ENCODE measurements around the gene TACR2. TPM values are rescaled to one million over a fixed set of nuclear protein-coding genes. Genes with fewer than 3 reads are reported as not detected.

TACR2 gene
- total and polyA plus RNA-seq, 5 donors from 2014 or later = 0.13 to 0.14 TPM; not detected in 3

DNA sequence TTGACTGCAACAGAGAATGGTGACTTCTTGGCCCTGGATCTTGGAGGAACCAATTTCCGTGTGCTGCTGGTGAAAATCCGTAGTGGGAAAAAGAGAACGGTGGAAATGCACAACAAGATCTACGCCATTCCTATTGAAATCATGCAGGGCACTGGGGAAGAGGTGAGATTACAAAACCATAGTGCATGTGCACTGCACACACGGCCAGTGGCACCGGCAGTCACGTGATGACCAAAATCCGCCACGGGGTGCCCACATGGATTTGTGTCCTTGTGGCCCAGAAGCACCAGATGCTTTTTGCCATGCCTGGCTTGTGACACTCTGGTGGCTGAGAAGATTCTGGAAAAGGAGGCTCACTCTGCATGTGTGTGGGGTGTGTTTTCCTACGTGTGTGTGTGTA lies 32.4 kb downstream of the TACR2 start:
- peaks cover 96% of the 10 kb centered on the region for H3K36me3 ChIP-seq (ENCODE audit: control insufficient read depth, insufficient read depth, low read length)
- H3K4me3 ChIP-seq (ENCODE audit: low read depth, low read length) = no peak overlapping the region
- peaks cover 59% of the 10 kb centered on the region for H3K36me3 Mint-ChIP-seq
- H3K27ac Mint-ChIP-seq = peak overlapping the region in 1 of 3 donors; percentile 20
- H3K27me3 Mint-ChIP-seq = no peaks in the 10 kb centered on the region
- no peak for DNase-seq
- peaks cover 0 to 5% (median 0%) of the 10 kb centered on the region in 4 donors for H3K4me1 Mint-ChIP-seq
- peaks cover 0 to 1% (median 0%) of the 10 kb centered on the region in 7 donors for H3K9me3 Mint-ChIP-seq
- H3K9me3 ChIP-seq (ENCODE audit: control insufficient read depth in 2 of 2, low read length in 2 of 2) = no peaks in the 10 kb centered on the region
- no peak overlapping the region for H3K27ac ChIP-seq (ENCODE audit: insufficient read depth, low read length, poor library complexity, severe bottlenecking)
- no peak overlapping the region for H3K4me3 Mint-ChIP-seq
- no peaks in the 10 kb centered on the region for H3K4me1 ChIP-seq (ENCODE audit: control insufficient read depth, insufficient read depth, low read length, poor library complexity, severe bottlenecking)
- H3K27me3 ChIP-seq (ENCODE audit: control insufficient read depth, insufficient read depth, low read length) = no peaks in the 10 kb centered on the region
- no peak for ATAC-seq (ENCODE audit: low read depth in 2 of 2)

DNA sequence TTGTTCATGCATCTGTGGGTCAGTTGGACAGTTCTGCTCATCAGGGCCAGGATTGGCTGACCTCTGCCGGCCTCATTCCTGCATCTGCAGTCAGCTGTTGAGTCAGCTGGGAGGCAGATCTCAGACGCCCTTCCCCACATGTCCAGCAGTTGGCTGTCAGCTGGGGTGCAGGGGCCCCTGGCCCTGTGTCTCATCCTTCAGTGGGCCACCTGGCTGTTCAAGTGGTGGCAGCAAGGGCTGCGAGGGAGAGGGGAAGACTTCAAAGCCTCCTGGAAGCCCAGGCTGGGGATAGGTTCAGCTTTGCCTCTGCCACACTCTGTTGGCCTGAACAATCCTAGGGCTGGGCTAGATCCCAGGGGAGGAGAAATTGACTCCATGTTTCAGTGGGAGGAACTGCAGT lies 33.2 kb downstream of the TACR2 start:
- H3K4me1 Mint-ChIP-seq = peaks cover 0 to 3% (median 0%) of the 10 kb centered on the region in 4 donors
- Histone ChIP-seq H3K9me3 (ENCODE audit: control insufficient read depth in 2 of 2, low read length in 2 of 2) (no peaks in the 10 kb centered on the region), H3K36me3 (ENCODE audit: control insufficient read depth, insufficient read depth, low read length) (peaks cover 93% of the 10 kb centered on the region), H3K27me3 (ENCODE audit: control insufficient read depth, insufficient read depth, low read length) (no peaks in the 10 kb centered on the region), H3K4me1 (ENCODE audit: control insufficient read depth, insufficient read depth, low read length, poor library complexity, severe bottlenecking) (no peaks in the 10 kb centered on the region), H3K27ac (ENCODE audit: insufficient read depth, low read length, poor library complexity, severe bottlenecking) (no peak overlapping the region), H3K4me3 (ENCODE audit: low read depth, low read length) (no peak overlapping the region)
- H3K36me3 Mint-ChIP-seq = peaks cover 57% of the 10 kb centered on the region
- peaks cover 0 to 1% (median 0%) of the 10 kb centered on the region in 7 donors for H3K9me3 Mint-ChIP-seq
- no peak for DNase-seq
- H3K27ac Mint-ChIP-seq = peak overlapping the region in 1 of 3 donors; percentile 84
- H3K27me3 Mint-ChIP-seq = no peaks in the 10 kb centered on the region
- ATAC-seq (ENCODE audit: low read depth in 2 of 2) = no peak
- H3K4me3 Mint-ChIP-seq = no peak overlapping the region

DNA sequence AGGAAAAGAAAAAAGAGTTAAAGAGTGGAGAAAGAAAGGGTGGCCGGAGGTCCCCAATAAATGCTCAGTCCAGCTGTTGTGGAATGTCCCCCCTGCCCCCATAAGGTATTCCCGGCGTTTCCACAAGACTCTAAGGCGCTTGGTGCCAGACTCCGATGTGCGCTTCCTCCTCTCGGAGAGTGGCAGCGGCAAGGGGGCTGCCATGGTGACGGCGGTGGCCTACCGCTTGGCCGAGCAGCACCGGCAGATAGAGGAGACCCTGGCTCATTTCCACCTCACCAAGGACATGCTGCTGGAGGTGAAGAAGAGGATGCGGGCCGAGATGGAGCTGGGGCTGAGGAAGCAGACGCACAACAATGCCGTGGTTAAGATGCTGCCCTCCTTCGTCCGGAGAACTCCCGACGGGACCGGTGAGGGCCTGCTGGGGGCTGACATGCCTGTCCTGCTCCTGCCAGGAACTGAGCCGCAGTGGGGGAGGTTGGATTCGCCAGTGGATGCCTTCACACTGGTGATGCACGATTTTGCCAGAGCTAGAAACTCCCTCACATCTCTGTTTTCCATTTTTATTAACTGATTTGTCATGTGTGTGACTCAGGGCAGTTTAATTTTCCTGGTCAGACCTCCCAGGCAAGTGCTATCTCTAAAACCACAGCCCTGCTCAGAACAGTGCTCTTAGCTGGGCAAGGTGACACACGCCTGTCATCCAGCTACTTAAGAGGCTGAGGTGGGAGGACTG lies 34.2 kb downstream of the TACR2 start:
- Histone ChIP-seq H3K27ac (ENCODE audit: insufficient read depth, low read length, poor library complexity, severe bottlenecking) (no peak overlapping the region), H3K9me3 (ENCODE audit: control insufficient read depth in 2 of 2, low read length in 2 of 2) (no peaks in the 10 kb centered on the region), H3K4me1 (ENCODE audit: control insufficient read depth, insufficient read depth, low read length, poor library complexity, severe bottlenecking) (no peaks in the 10 kb centered on the region), H3K4me3 (ENCODE audit: low read depth, low read length) (no peak overlapping the region), H3K27me3 (ENCODE audit: control insufficient read depth, insufficient read depth, low read length) (no peaks in the 10 kb centered on the region), H3K36me3 (ENCODE audit: control insufficient read depth, insufficient read depth, low read length) (peaks cover 91% of the 10 kb centered on the region)
- Mint-ChIP-seq H3K36me3 (peaks cover 59% of the 10 kb centered on the region), H3K27ac (peak overlapping the region in 1 of 3 donors; percentile 77), H3K27me3 (no peaks in the 10 kb centered on the region), H3K4me3 (no peak overlapping the region), H3K9me3 (peaks cover 0 to 1% (median 0%) of the 10 kb centered on the region in 7 donors), H3K4me1 (peaks cover 0 to 2% (median 0%) of the 10 kb centered on the region in 4 donors)
- DNase-seq = no peak
- no peak for ATAC-seq (ENCODE audit: low read depth in 2 of 2)

DNA sequence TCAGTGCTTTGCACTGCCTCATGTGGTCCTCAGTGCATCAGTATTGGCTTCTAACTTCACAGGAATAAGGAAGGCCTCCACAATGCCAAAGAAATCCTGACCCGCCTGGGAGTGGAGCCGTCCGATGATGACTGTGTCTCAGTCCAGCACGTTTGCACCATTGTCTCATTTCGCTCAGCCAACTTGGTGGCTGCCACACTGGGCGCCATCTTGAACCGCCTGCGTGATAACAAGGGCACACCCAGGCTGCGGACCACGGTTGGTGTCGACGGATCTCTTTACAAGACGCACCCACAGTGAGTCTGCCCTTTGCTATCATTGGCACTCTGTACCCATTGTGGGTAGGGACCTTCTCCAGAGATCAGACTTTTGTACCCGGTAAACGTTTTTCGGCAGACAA lies 36.9 kb downstream of the TACR2 start:
- Mint-ChIP-seq H3K27me3 (no peaks in the 10 kb centered on the region), H3K4me1 (peaks cover 0 to 4% (median 0%) of the 10 kb centered on the region in 4 donors), H3K27ac (peak overlapping the region in 1 of 3 donors; percentile 20), H3K4me3 (no peak overlapping the region), H3K36me3 (peaks cover 47% of the 10 kb centered on the region), H3K9me3 (no peaks in the 10 kb centered on the region)
- H3K4me3 ChIP-seq (ENCODE audit: low read depth, low read length) = no peak overlapping the region
- no peaks in the 10 kb centered on the region for H3K4me1 ChIP-seq (ENCODE audit: control insufficient read depth, insufficient read depth, low read length, poor library complexity, severe bottlenecking)
- no peak overlapping the region for H3K27ac ChIP-seq (ENCODE audit: insufficient read depth, low read length, poor library complexity, severe bottlenecking)
- H3K9me3 ChIP-seq (ENCODE audit: control insufficient read depth in 2 of 2, low read length in 2 of 2) = no peaks in the 10 kb centered on the region
- peaks cover 87% of the 10 kb centered on the region for H3K36me3 ChIP-seq (ENCODE audit: control insufficient read depth, insufficient read depth, low read length)
- no peak for ATAC-seq (ENCODE audit: low read depth in 2 of 2)
- no peaks in the 10 kb centered on the region for H3K27me3 ChIP-seq (ENCODE audit: control insufficient read depth, insufficient read depth, low read length)
- DNase-seq = no peak

DNA sequence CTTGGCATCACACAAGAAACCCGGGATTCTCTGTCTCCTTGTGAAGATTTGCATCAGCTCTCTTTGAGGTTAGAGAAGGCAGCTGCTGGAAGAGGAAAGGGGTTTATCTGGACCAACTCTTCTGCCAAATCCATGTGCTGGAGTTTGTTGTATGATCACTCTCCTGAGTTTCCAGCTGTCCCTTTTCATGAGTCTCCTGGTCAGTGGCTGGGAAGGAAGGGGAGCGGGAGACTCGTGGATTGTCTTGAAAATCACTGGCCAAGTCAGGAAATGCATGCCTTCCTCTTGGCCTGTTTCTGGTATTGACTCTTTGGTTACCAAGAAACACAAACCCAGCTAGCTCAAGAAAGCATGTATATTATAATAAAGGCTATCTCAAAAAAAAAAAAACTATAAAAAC lies 38.8 kb downstream of the TACR2 start:
- no peaks in the 10 kb centered on the region for H3K4me1 ChIP-seq (ENCODE audit: control insufficient read depth, insufficient read depth, low read length, poor library complexity, severe bottlenecking)
- no peaks in the 10 kb centered on the region for H3K9me3 ChIP-seq (ENCODE audit: control insufficient read depth in 2 of 2, low read length in 2 of 2)
- Mint-ChIP-seq H3K27ac (peak overlapping the region; percentile 23 to 77 (median 46)), H3K4me3 (no peak overlapping the region), H3K4me1 (peaks cover 0 to 8% (median 1%) of the 10 kb centered on the region in 4 donors), H3K9me3 (no peaks in the 10 kb centered on the region), H3K36me3 (peaks cover 37% of the 10 kb centered on the region), H3K27me3 (no peaks in the 10 kb centered on the region)
- H3K27me3 ChIP-seq (ENCODE audit: control insufficient read depth, insufficient read depth, low read length) = no peaks in the 10 kb centered on the region
- no peak overlapping the region for H3K4me3 ChIP-seq (ENCODE audit: low read depth, low read length)
- no peak for ATAC-seq (ENCODE audit: low read depth in 2 of 2)
- H3K27ac ChIP-seq (ENCODE audit: insufficient read depth, low read length, poor library complexity, severe bottlenecking) = no peak overlapping the region
- no peak for DNase-seq
- peaks cover 82% of the 10 kb centered on the region for H3K36me3 ChIP-seq (ENCODE audit: control insufficient read depth, insufficient read depth, low read length)

DNA sequence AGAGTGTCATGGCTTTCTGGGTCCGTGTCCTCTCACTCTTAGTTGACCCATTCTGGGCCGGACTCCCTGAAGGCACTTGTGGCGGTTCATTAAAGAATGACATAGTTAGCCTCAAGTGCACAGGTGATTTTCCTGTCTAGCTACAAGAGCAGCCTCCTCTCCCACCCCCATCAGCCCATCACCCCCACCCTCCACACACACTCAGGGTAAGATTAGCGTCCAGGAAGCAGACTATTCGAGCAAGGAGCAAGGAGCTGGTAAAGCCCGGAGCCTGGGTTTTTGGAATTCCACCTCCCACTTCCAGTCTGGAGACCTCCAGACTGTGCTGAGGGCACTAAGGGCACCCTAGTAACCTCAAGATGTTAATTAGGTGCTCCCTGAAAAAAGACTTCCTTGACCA lies 39.5 kb downstream of the TACR2 start:
- peaks cover 0 to 8% (median 2%) of the 10 kb centered on the region in 4 donors for H3K4me1 Mint-ChIP-seq
- H3K36me3 Mint-ChIP-seq = peaks cover 36% of the 10 kb centered on the region
- no peak overlapping the region for H3K4me3 Mint-ChIP-seq
- H3K4me3 ChIP-seq (ENCODE audit: low read depth, low read length) = no peak overlapping the region
- H3K27me3 Mint-ChIP-seq = no peaks in the 10 kb centered on the region
- no peaks in the 10 kb centered on the region for H3K9me3 Mint-ChIP-seq
- H3K9me3 ChIP-seq (ENCODE audit: control insufficient read depth in 2 of 2, low read length in 2 of 2) = no peaks in the 10 kb centered on the region
- ATAC-seq (ENCODE audit: low read depth in 2 of 2) (no peak), DNase-seq (no peak)
- H3K4me1 ChIP-seq (ENCODE audit: control insufficient read depth, insufficient read depth, low read length, poor library complexity, severe bottlenecking) = no peaks in the 10 kb centered on the region
- H3K27ac Mint-ChIP-seq = peak overlapping the region in 1 of 3 donors; percentile 11
- peaks cover 81% of the 10 kb centered on the region for H3K36me3 ChIP-seq (ENCODE audit: control insufficient read depth, insufficient read depth, low read length)
- H3K27ac ChIP-seq (ENCODE audit: insufficient read depth, low read length, poor library complexity, severe bottlenecking) = no peak overlapping the region
- no peaks in the 10 kb centered on the region for H3K27me3 ChIP-seq (ENCODE audit: control insufficient read depth, insufficient read depth, low read length)

DNA sequence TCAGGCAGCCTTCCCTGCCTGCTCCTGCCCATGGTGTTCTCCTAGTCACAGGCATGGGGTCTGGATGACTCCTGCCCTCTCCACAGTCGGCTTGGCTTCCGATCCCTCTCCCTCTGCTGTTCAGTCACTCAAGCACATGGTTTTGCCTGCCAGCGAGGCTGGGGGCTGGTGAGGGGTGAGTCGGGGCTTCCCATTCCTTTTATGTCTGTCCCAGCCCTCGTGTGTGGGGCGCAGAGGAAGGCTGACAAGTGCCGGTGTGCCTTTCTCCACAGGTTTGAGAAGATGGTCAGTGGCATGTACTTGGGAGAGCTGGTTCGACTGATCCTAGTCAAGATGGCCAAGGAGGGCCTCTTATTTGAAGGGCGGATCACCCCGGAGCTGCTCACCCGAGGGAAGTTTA lies 40.1 kb downstream of the TACR2 start:
- H3K36me3 ChIP-seq (ENCODE audit: control insufficient read depth, insufficient read depth, low read length) = peaks cover 79% of the 10 kb centered on the region
- no peak overlapping the region for H3K27ac ChIP-seq (ENCODE audit: insufficient read depth, low read length, poor library complexity, severe bottlenecking)
- H3K4me1 Mint-ChIP-seq = peaks cover 0 to 8% (median 4%) of the 10 kb centered on the region in 4 donors
- H3K4me3 Mint-ChIP-seq = no peak overlapping the region
- H3K27me3 Mint-ChIP-seq = no peaks in the 10 kb centered on the region
- no peak overlapping the region for H3K27ac Mint-ChIP-seq
- no peak overlapping the region for H3K4me3 ChIP-seq (ENCODE audit: low read depth, low read length)
- H3K4me1 ChIP-seq (ENCODE audit: control insufficient read depth, insufficient read depth, low read length, poor library complexity, severe bottlenecking) = no peaks in the 10 kb centered on the region
- ATAC-seq (ENCODE audit: low read depth in 2 of 2) = no peak
- peaks cover 41% of the 10 kb centered on the region for H3K36me3 Mint-ChIP-seq
- H3K9me3 ChIP-seq (ENCODE audit: control insufficient read depth in 2 of 2, low read length in 2 of 2) = no peaks in the 10 kb centered on the region
- no peaks in the 10 kb centered on the region for H3K9me3 Mint-ChIP-seq
- H3K27me3 ChIP-seq (ENCODE audit: control insufficient read depth, insufficient read depth, low read length) = no peaks in the 10 kb centered on the region
- DNase-seq = no peak

Data from CD4-positive, CD25-positive, alpha-beta regulatory T cell (primary cell).